HepG2 (cell line): ENCODE data around the gene ZNF20. TPM values are rescaled to one million over a fixed set of nuclear protein-coding genes. Genes with fewer than 3 reads are reported as not detected.
A peak's percentile ranks its signal among the peaks of the same experiment; 100 is the strongest.

ENCODE experiments used
- ATRX ChIP-seq: sonication (generic); formaldehyde crosslinking; IDR thresholded peaks from 2 replicates; pipeline ENCODE4 v1.4.0; 2020; ENCODE audit warnings: missing genetic modification reagents, borderline replicate concordance
- CCDC6 ChIP-seq: sonication (generic); formaldehyde crosslinking; IDR thresholded peaks from 2 replicates; pipeline ENCODE4 v1.8.1; 2022; ENCODE audit warnings: mild to moderate bottlenecking, missing genetic modification reagents, moderate library complexity
- FOXK2 ChIP-seq: fragments of 450-650 bp; IDR thresholded peaks from 2 replicates; pipeline ENCODE4 v1.6.1; 2016
- LCORL ChIP-seq, 2 experiments: fragments of 450-650 bp in 1 of 2; sonication (generic) in 1 of 2; formaldehyde crosslinking in 1 of 2; IDR thresholded peaks; 2 replicates each; pipeline versions ENCODE4 v1.5.0 to v1.6.1; 2017 to 2020; ENCODE audit warnings: antibody characterized with exemption in 1 of 2, missing genetic modification reagents in 1 of 2
- MIER3 ChIP-seq: IDR thresholded peaks from 2 replicates; pipeline ENCODE4 v1.6.1; 2016; ENCODE audit warnings: missing compliant biosample characterization, borderline replicate concordance
- NKX3-1 ChIP-seq: sonication (generic); formaldehyde crosslinking; IDR thresholded peaks from 2 replicates; pipeline ENCODE4 v1.5.0; 2020; ENCODE audit warnings: missing genetic modification reagents
- RFX5 ChIP-seq: IDR thresholded peaks from 2 replicates; pipeline ENCODE4 v1.6.1; 2011; ENCODE audit warnings: low read depth, low read length, improper control_type of control experiment
- TBL1XR1 ChIP-seq: fragments of 150-350 bp; IDR thresholded peaks from 2 replicates; pipeline ENCODE4 v1.6.1; 2014; ENCODE audit warnings: borderline replicate concordance, low read length; ENCODE audit not compliant: partially characterized antibody
- TBX3 ChIP-seq: fragments of 450-650 bp; IDR thresholded peaks from 2 replicates; pipeline ENCODE4 v1.6.1; 2017; ENCODE audit warnings: antibody characterized with exemption, mild to moderate bottlenecking, inconsistent platforms, borderline replicate concordance
- TFE3 ChIP-seq: IDR thresholded peaks from 2 replicates; pipeline ENCODE4 v1.6.1; 2016
- TGIF2 ChIP-seq: IDR thresholded peaks from 2 replicates; pipeline ENCODE4 v1.6.1; 2016; ENCODE audit warnings: control low read depth, missing compliant biosample characterization
- TIGD3 ChIP-seq: sonication (generic); formaldehyde crosslinking; IDR thresholded peaks from 2 replicates; pipeline ENCODE4 v1.5.1; 2020; ENCODE audit warnings: mild to moderate bottlenecking, missing genetic modification reagents, borderline replicate concordance
- ZBTB44 ChIP-seq: sonication (generic); formaldehyde crosslinking; IDR thresholded peaks from 2 replicates; pipeline ENCODE4 v1.4.0; 2020; ENCODE audit warnings: missing genetic modification reagents
- ZBTB7A ChIP-seq: sonication (generic); formaldehyde crosslinking; IDR thresholded peaks from 2 replicates; pipeline ENCODE4 v1.8.0; 2022; ENCODE audit warnings: mild to moderate bottlenecking, missing genetic modification reagents
- ZNF326 ChIP-seq: sonication (generic); formaldehyde crosslinking; IDR thresholded peaks from 2 replicates; pipeline ENCODE4 v1.4.0; 2020; ENCODE audit warnings: missing genetic modification reagents, borderline replicate concordance
- ZNF547 ChIP-seq: sonication (generic); formaldehyde crosslinking; IDR thresholded peaks from 2 replicates; pipeline ENCODE4 v1.5.1; 2020; ENCODE audit warnings: mild to moderate bottlenecking, missing genetic modification reagents
- ZNF737 ChIP-seq: sonication (generic); formaldehyde crosslinking; IDR thresholded peaks from 2 replicates; pipeline ENCODE4 v1.5.0; 2020; ENCODE audit warnings: missing genetic modification reagents, mild to moderate bottlenecking, borderline replicate concordance
- ZNF776 ChIP-seq: sonication (generic); formaldehyde crosslinking; IDR thresholded peaks from 2 replicates; pipeline ENCODE4 v1.4.0; 2020; ENCODE audit warnings: mild to moderate bottlenecking, missing genetic modification reagents
- polyA plus RNA-seq, 8 experiments: library from polyadenylated mRNA; depleted of rRNA in 3 of 8; stranded (reverse) in 7 of 8; unstranded in 1 of 8; fragments of >200 nt; fragmentation: Illumina TruSeq in 4 of 8; extraction: Trizol in 4 of 8; gene quantifications; 2 replicates each; pipeline versions ENCODE4 v1.2.1 to v1.2.3, GENCODE V29; 2011 to 2016; ENCODE audit warnings: low read depth in 4 of 8, missing spikeins in 1 of 8, mixed read lengths in 1 of 8; ENCODE audit not compliant: insufficient read depth in 1 of 8
- total RNA-seq, 5 experiments: library from RNA; depleted of rRNA; stranded (reverse); fragments of >200 nt; fragmentation: Illumina TruSeq; extraction: Trizol; gene quantifications; 2 replicates each; pipeline ENCODE4 v1.2.3, GENCODE V29; 2016; ENCODE audit warnings: low read depth in 1 of 5
- TF ChIP-seq, protein P1 (sequence below), 2 experiments: sonication (generic) in 1 of 2; formaldehyde crosslinking in 1 of 2; IDR thresholded peaks; 2 replicates each; pipeline versions ENCODE4 v1.4.0 to v1.6.1; 2016 to 2020; ENCODE audit warnings: borderline replicate concordance in 1 of 2, low read depth in 1 of 2, mild to moderate bottlenecking in 1 of 2, missing genetic modification reagents in 1 of 2

Gene ZNF20
- total and polyA plus RNA-seq, 2 of the 13 experiments (the other 11 are each of a cell fraction or from before 2014, with no cell fraction given) = 1.6 to 8.0 TPM

DNA sequence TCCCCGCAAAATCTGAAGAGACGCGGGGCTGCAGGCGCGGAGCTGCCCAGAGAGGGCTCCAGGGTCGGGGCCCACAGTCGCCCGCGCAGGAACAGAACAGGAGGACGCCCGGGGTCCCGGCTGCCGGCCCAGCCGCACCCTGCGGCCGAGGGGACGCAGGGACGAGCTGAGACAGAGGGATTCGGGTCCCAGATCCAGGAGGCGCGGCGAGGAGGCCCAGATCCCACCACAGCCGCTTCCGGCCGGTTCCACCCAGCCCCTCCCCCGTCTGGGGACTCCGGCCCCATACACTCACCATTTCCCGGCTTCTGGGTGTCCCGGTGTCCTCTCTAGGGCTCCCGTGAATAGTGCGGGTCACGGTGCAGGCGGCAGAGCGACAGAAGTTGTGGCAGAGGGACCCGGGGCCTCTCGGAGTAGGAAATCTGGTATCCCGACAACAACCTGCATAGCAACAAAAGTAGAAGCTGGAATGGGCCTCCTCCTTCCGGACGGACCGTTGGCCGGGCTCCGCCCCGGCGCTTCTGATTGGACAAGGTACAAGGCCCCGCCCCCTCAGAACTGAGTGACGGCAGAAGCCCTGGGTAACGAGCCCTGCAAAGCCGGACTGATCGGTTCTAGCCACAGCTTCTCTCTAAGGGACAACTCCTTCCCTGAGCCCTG lies at the start of gene ZNF20 (continued):
- no peak for TF ChIP-seq TIGD3 (CRISPR knock-in tag)
- no peak for TF ChIP-seq ZNF326 (CRISPR knock-in tag)
- TF ChIP-seq ZNF776 (CRISPR knock-in tag) = no peak
- 0 out of 2 replicates have a peak, but pooled peaks have one; percentile 19 for TF ChIP-seq TFE3 (CRISPR knock-in tag)
- TF ChIP-seq ZNF737 (CRISPR knock-in tag) = no peak
- TF ChIP-seq MIER3 (CRISPR knock-in tag) = no peak
- peak; percentile 53; the same call in 1 of the 2 replicates for TF ChIP-seq ZNF547 (CRISPR knock-in tag)
- TF ChIP-seq TBX3 = no peak
- no peak for TF ChIP-seq ZBTB44 (CRISPR knock-in tag)
- no peak; the same call in 1 of the 2 replicates for TF ChIP-seq NKX3-1 (CRISPR knock-in tag)
- no peak for TF ChIP-seq ATRX (CRISPR knock-in tag)
- TF ChIP-seq RFX5 = peak; percentile 81; the same call in 1 of the 2 replicates
- 0 out of 2 replicates have a peak, but pooled peaks have one; percentile 1 for TF ChIP-seq CCDC6 (CRISPR knock-in tag)
- TF ChIP-seq TBL1XR1 = no peak
- TF ChIP-seq TGIF2 = no peak
- TF ChIP-seq ZBTB7A = no peak
- TF ChIP-seq, protein P1, sequence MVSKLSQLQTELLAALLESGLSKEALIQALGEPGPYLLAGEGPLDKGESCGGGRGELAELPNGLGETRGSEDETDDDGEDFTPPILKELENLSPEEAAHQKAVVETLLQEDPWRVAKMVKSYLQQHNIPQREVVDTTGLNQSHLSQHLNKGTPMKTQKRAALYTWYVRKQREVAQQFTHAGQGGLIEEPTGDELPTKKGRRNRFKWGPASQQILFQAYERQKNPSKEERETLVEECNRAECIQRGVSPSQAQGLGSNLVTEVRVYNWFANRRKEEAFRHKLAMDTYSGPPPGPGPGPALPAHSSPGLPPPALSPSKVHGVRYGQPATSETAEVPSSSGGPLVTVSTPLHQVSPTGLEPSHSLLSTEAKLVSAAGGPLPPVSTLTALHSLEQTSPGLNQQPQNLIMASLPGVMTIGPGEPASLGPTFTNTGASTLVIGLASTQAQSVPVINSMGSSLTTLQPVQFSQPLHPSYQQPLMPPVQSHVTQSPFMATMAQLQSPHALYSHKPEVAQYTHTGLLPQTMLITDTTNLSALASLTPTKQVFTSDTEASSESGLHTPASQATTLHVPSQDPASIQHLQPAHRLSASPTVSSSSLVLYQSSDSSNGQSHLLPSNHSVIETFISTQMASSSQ (IDR thresholded peaks at IDR 0.05; ENCODE audit: low read depth) = no peak
- TF ChIP-seq, protein P1 (CRISPR knock-in tag; IDR thresholded peaks at IDR 0.05; ENCODE audit: borderline replicate concordance) = no peak
- no peak for TF ChIP-seq LCORL (IDR thresholded peaks at IDR 0.05)
- no peak for TF ChIP-seq LCORL (CRISPR knock-in tag; IDR thresholded peaks at IDR 0.05)
- TF ChIP-seq FOXK2 = no peak
